DMS 273 treated with DMSO at 0.1 percent for 48 hours (cell line): ENCODE measurements around the gene MINAR1.
"Not testable (repeated sequence)": the region's sequence is repeated elsewhere in the genome, so short reads cannot be mapped to it uniquely, and the experiment has no call there.

ENCODE experiments used
- DNase-seq: peaks from one replicate; lab custom pipeline; 2025; lab: John Stamatoyannopoulos, UW

MINAR1 gene

DNA sequence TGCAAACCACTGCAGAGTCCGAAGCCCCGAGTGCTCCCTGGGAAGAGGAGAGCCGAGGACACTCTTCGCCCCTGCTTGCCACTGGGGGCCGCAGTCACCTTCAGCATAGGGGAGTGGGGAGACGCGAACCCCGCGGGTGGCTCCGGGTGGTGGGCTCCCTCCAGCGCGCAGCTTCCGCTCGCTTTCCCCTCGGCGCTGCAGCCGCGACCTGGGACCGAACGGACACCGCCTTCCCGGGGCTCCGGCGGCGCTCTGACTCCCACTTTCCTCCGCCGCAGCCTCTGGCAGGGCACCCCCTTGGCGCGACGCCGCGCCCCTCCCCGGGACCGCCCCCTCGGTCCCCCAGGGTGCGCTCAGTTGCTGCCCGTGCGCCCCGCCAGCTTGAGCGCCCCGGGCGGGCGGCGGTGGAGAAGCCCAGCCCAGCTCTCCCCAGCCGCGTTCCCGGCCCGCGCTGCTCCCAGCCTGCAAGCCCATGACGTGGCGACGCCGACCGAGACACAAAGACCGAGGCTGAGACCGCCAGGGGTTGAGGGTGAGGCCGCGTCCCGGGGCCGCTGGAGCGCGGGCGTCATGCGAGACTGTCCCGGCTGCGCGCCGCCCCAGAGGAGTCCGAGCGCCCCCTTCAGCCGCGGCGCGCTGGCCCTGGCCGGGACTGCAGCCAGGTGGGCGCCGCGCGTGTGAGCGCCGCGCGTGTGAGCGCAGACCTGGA lies at the start of gene MINAR1:
Gene MINAR1 (plus strand): TSS at position 701 of the 709 bp plus-strand sequence. CDS start 23,812 bp downstream, outside the sequence.
- no peak for DNase-seq

- no peak for DNase-seq
Measured at GRCh38 chr15:79394231-79394630, 37.9 kb upstream of the MINAR1 start.

GRCh38 chr15:79396850-79397249 lies 35.3 kb upstream of the MINAR1 start:
- DNase-seq: no peak

- no peak for DNase-seq
Measured at GRCh38 chr15:79397269-79397910, 34.7 kb upstream of the MINAR1 start.

DNA sequence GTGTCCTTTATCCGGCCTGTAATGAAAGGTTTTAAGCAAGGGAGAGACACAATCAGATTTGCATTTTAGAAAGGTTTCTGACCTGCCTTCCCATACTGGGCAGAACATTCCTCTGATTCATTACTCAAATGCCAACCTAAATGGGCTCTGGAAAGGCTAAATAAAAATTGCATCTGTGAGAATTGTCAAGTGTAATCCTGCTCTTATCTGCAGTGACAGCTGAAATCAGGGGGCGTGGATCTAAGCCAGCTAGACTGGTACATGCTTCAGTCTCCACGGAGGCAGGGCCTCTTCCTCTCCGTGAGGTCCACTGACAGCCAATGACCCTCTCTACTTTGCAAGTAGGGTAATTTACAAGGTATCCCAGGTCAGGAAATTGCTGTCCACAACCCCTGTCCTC lies 32.5 kb upstream of the MINAR1 start:
- no peak for DNase-seq

DNA sequence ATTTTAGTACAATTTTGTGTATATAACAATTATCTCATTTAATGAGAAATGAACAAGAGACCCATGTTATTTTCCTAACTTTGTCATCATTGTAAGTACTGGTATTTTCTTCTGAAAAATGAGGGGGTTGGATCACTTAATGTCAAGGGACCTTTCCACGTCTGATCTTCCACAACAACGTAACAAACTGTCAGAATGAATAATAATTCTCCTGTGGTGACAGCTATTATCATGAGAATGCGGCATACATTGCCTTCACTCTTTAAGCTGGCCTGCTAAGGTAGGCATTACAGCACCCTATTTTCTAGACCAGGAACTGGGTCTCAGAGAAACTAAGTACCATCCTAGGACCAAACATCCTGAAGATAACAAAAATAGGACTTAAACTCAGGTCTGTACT lies 31.5 kb upstream of the MINAR1 start:
- DNase-seq: no peak

GRCh38 chr15:79401301-79401700 lies 30.8 kb upstream of the MINAR1 start:
- DNase-seq: no peak

DNA sequence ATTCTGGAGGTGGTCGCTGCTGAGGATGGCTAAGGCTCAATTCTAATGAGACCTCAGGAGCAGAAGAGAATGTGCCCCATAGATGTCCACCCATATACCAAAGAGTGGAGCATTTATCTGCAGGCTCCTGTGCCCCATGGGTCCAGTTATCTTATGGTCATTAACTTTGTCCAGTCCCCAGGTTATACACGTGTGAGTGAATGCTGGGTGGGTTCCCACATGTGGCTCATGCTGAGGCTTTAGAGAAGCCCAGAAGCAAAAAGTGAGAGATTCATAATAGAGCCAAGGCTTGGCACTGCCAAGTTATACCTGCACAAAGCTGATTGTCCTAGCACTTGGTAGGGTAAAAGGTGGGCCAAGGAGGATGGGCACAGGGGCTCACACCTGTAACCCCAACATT lies 30.0 kb upstream of the MINAR1 start:
- no peak for DNase-seq

DNA sequence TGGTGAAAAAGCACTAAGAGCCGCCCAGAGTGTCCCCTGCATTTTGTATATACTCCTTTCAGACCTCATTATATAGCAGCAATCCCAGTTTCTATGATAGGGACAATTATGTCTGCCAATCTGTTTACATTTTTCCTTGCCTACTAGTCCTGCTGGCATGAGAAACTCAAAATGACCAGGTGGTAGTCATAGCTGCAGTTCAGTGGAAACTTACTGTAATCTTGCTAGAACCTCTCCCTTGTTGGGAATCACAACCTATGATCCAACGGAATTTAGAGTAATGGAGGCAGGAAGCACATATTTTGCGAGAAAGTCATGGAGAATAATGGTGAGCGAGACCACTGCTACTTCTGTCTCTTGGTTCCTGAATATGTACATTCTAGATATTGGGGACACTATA lies 28.6 kb upstream of the MINAR1 start:
- DNase-seq: no peak

DNA sequence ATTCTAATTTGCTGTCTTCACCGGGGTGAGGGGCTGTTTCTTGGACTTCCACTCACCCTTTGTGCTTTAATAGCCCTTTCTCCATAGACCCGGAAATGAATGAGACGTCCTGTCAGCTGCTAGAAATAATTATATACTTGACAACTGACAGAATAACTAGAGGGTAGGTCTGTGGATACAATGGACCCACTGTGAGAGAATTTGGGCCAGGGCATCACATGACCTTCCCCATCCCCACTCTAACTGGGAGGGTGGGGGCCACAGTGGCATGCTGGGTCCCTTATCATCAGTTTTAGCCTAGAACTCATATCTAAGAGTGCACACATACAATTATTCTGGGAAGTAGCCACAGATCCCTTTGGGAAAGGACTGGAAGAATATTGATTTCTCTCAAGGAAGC lies 25.9 kb upstream of the MINAR1 start:
- no peak for DNase-seq

- no peak for DNase-seq
Measured at GRCh38 chr15:79408041-79408440, 24.1 kb upstream of the MINAR1 start.

GRCh38 chr15:79410237-79410636 lies 21.9 kb upstream of the MINAR1 start:
- DNase-seq: no peak

DNA sequence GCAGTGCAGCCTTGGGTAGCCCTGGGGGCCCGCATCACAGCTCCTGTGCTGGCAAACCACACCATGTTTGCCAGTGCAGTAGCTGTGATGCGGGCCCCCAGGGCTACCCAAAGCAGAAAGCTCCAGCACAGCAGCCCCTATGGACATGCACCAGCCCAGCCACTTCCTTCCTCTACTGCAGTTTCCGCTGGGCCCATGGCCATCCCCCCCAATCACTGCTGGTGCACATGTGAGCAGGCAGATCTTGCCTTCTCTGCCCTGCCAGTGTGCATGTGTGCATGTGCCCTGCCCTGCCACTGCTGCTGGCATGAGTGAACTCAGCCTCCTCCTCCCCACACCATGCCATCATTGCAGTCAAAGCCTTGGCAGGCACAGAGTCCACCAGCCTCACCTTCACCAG lies 20.1 kb upstream of the MINAR1 start:
- no peak for DNase-seq

DNA sequence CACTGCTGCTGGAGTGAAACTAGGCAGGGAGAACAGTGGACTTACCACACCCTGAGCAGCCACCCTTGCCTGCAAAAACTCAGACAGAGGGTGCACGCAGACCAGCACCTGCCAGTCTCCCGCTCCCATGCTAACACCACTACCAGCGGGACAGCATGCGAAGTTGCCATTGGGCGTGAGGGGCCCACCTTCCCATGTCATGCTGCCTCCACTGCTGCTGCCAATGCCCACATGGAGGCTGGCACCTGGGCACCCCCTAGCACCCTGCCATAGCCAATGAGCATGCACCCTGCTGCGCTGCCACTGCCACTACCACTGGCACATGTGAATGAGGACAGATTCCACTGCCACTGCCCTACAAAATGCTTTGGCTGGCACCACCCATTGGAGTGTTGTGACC lies 19.7 kb upstream of the MINAR1 start:
- DNase-seq: no peak

GRCh38 chr15:79416876-79417275 lies 15.3 kb upstream of the MINAR1 start:
- DNase-seq: no peak

GRCh38 chr15:79418693-79419279 lies 13.3 kb upstream of the MINAR1 start:
- DNase-seq: no peak

- no peak for DNase-seq
Measured at GRCh38 chr15:79425591-79426295, 6.4 kb upstream of the MINAR1 start.

- DNase-seq: not testable (repeated sequence)
Measured at GRCh38 chr15:79426899-79427298, 5.2 kb upstream of the MINAR1 start.

DNA sequence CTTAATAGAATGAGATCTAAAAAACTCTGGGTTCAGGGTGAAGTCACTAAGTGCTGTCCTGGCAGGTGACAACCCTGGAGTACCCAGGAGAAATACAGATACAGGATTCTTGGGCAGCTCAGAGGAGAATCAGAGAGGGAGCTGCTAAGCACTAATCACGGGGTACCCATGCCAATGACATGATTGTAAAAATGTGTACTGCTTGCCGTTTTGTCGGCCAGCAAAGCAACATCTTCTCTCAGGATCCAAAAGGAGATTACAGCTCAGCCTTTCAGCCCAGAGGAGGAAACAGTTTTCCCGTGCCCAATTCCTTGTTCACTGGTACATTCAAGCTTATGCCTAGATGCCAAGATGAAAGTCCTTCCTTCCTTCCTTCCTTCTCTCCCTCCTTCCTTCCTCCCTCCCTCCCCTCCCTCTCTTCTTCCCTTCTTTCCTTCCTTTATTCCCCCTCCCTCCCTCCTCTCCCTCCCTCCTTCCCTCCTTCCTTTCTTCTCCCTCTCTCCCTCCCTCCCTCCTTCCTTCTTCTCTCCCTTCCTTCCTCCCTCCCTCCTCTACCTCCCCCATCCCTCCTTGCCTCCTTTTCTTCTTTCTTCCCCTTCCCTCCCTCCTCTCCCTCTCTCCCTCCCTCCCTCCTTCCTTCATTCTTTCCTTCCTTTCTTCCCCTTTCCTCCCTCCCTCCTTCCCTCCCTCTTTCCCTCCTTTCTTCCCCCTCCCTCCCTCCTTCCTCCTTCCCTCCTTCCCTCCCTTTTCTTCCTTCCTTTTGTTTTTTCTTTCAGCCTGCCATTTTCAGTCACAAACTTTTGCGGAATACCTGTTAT lies 4.1 kb upstream of the MINAR1 start:
- DNase-seq: no peak

DNA sequence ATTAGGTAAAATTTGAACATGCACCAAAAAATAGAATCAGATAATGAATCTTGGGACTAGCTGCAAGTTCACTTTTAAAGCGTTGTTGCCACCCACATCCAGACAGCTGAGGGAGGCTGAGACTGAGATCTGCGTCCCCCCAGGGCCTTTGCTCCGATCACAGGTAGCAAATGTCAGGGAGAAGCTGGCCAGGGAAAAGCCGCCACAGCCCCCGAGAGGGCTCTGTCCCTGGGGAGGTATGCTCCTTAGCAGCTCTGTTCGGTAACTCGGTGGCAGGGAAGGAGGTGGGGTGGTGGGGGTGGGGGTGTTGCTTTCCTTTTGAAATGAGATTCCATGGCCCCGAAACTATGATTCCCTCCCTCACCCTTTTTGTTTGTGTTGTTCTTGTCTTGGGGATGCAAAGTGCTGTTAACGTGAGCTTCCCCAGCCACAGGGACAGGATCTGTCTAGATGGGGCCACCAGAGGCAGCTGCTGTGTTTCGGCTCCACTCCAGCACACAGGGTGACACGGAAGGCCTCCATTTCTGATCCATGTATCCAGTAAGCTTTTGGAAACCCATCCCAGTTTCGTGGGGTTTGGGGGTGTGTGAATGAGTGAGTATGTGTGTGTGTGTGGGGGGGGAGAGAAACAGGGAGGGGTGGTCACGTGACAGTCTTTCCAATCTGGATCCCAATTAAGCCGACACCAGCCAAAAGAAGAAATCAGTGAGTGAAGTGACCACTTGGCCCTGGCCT lies 1.1 kb upstream of the MINAR1 start:
- DNase-seq: no peak
